Measurements from ENCODE around the gene TPO. TPM values are rescaled to one million over a fixed set of nuclear protein-coding genes. Genes with fewer than 3 reads are reported as not detected.
"Not testable (repeated sequence)": the region's sequence is repeated elsewhere in the genome, so short reads cannot be mapped to it uniquely, and the experiment has no call there.

TPO gene
- total RNA-seq, 1 experiment from 2014 or later: not detected

- H3K9me3 ChIP-seq (ENCODE audit: control insufficient read depth, insufficient read depth, low read depth, low read length): no peaks in the 10 kb centered on the region
- no peak overlapping the region for H3K27ac ChIP-seq (ENCODE audit: low read length)
- intact Hi-C loops (cut with micrococcal nuclease; ENCODE audit: unreplicated experiment) (no loop called here), in situ Hi-C loops (cut with HindIII; ENCODE audit: low pct_unique_long_range_greater_than_20kb, low sequenced_read_pairs) (no loop called here)
- POLR2A ChIA-PET: no interaction called here
- no peaks in the 10 kb centered on the region for H3K27me3 ChIP-seq (ENCODE audit: control insufficient read depth, insufficient read depth, low read length)
- no peaks in the 10 kb centered on the region for H3K4me1 ChIP-seq (ENCODE audit: control insufficient read depth, insufficient read depth, low read length)
- H3K36me3 ChIP-seq (ENCODE audit: control insufficient read depth, insufficient read depth, low read length): no peaks in the 10 kb centered on the region
- BruUV-seq (replicated peaks): no TSS peak
- DNase-seq (ENCODE audit: low read depth, low spot score) (no peak), ATAC-seq (no peak)
- no peak overlapping the region for H3K4me3 ChIP-seq (ENCODE audit: low read depth in 2 of 2, low read length in 2 of 2)
- CTCF ChIA-PET: no interaction called here
- TF ChIP-seq TCF7L2 (IDR thresholded peaks at IDR 0.05; ENCODE audit: low read depth, low read length): no peak
- no peak for TF ChIP-seq REST (IDR thresholded peaks at IDR 0.05; ENCODE audit: insufficient read depth in 1 of 2, low read depth in 2 of 2, low read length in 1 of 2)
- TF ChIP-seq POLR2AphosphoS5 (IDR thresholded peaks at IDR 0.05; ENCODE audit: low read depth, low read length): no peak
- TF ChIP-seq SIN3A (IDR thresholded peaks at IDR 0.05; ENCODE audit: borderline replicate concordance, insufficient read depth, low read depth, low read length): no peak
- no peak for TF ChIP-seq CTCF (IDR thresholded peaks at IDR 0.05)
These were observed 76.2 kb downstream of the TPO start for GRCh38 chr2:1489486-1489885.

- intact Hi-C loops (cut with micrococcal nuclease; ENCODE audit: unreplicated experiment); POLR2A ChIA-PET; H3K27ac ChIP-seq (ENCODE audit: low read length); in situ Hi-C loops (cut with HindIII; ENCODE audit: low pct_unique_long_range_greater_than_20kb, low sequenced_read_pairs); H3K27me3 ChIP-seq (ENCODE audit: control insufficient read depth, insufficient read depth, low read length); ATAC-seq; H3K4me1 ChIP-seq (ENCODE audit: control insufficient read depth, insufficient read depth, low read length); DNase-seq (ENCODE audit: low read depth, low spot score); H3K9me3 ChIP-seq (ENCODE audit: control insufficient read depth, insufficient read depth, low read depth, low read length); H3K4me3 ChIP-seq (ENCODE audit: low read depth in 2 of 2, low read length in 2 of 2); CTCF ChIA-PET; BruUV-seq (replicated peaks); H3K36me3 ChIP-seq (ENCODE audit: control insufficient read depth, insufficient read depth, low read length): not testable (repeated sequence)
These were observed 77.1 kb downstream of the TPO start for GRCh38 chr2:1490381-1490780.

- Histone ChIP-seq H3K27ac (ENCODE audit: low read length) (no peak overlapping the region), H3K27me3 (ENCODE audit: control insufficient read depth, insufficient read depth, low read length) (no peaks in the 10 kb centered on the region), H3K4me3 (ENCODE audit: low read depth in 2 of 2, low read length in 2 of 2) (no peak overlapping the region), H3K4me1 (ENCODE audit: control insufficient read depth, insufficient read depth, low read length) (no peaks in the 10 kb centered on the region), H3K36me3 (ENCODE audit: control insufficient read depth, insufficient read depth, low read length) (no peaks in the 10 kb centered on the region), H3K9me3 (ENCODE audit: control insufficient read depth, insufficient read depth, low read depth, low read length) (no peaks in the 10 kb centered on the region)
- no peak for TF ChIP-seq SIN3A (IDR thresholded peaks at IDR 0.05; ENCODE audit: borderline replicate concordance, insufficient read depth, low read depth, low read length)
- TF ChIP-seq TCF7L2 (IDR thresholded peaks at IDR 0.05; ENCODE audit: low read depth, low read length): no peak
- TF ChIP-seq CTCF (IDR thresholded peaks at IDR 0.05): no peak
- no peak for TF ChIP-seq REST (IDR thresholded peaks at IDR 0.05; ENCODE audit: insufficient read depth in 1 of 2, low read depth in 2 of 2, low read length in 1 of 2)
- TF ChIP-seq POLR2AphosphoS5 (IDR thresholded peaks at IDR 0.05; ENCODE audit: low read depth, low read length): no peak
- BruUV-seq (replicated peaks): no TSS peak
- ATAC-seq: no peak
- DNase-seq (ENCODE audit: low read depth, low spot score): no peak
- in situ Hi-C loops (cut with HindIII; ENCODE audit: low pct_unique_long_range_greater_than_20kb, low sequenced_read_pairs): no loop called here
- intact Hi-C loops (cut with micrococcal nuclease; ENCODE audit: unreplicated experiment): no loop called here
- ChIA-PET CTCF (no interaction called here), POLR2A (no interaction called here)
These were observed 78.5 kb downstream of the TPO start for GRCh38 chr2:1491751-1492150.

GRCh38 chr2:1492231-1492630 is 79.0 kb downstream of the TPO start:
- CTCF ChIA-PET; BruUV-seq (replicated peaks); H3K27me3 ChIP-seq (ENCODE audit: control insufficient read depth, insufficient read depth, low read length); in situ Hi-C loops (cut with HindIII; ENCODE audit: low pct_unique_long_range_greater_than_20kb, low sequenced_read_pairs); H3K4me3 ChIP-seq (ENCODE audit: low read depth in 2 of 2, low read length in 2 of 2); H3K9me3 ChIP-seq (ENCODE audit: control insufficient read depth, insufficient read depth, low read depth, low read length); POLR2A ChIA-PET; H3K27ac ChIP-seq (ENCODE audit: low read length); ATAC-seq; intact Hi-C loops (cut with micrococcal nuclease; ENCODE audit: unreplicated experiment); DNase-seq (ENCODE audit: low read depth, low spot score); H3K4me1 ChIP-seq (ENCODE audit: control insufficient read depth, insufficient read depth, low read length); H3K36me3 ChIP-seq (ENCODE audit: control insufficient read depth, insufficient read depth, low read length): not testable (repeated sequence)

Measured in Panc1 (cell line).